GM10847 (cell line): ENCODE measurements around the gene COL4A6.

Source experiments
- POLR2A ChIP-seq: IDR thresholded peaks from 2 replicates; pipeline ENCODE4 v1.6.1; 2011; ENCODE audit not compliant: insufficient read length; ENCODE audit errors: extremely low read depth

The COL4A6 gene

DNA sequence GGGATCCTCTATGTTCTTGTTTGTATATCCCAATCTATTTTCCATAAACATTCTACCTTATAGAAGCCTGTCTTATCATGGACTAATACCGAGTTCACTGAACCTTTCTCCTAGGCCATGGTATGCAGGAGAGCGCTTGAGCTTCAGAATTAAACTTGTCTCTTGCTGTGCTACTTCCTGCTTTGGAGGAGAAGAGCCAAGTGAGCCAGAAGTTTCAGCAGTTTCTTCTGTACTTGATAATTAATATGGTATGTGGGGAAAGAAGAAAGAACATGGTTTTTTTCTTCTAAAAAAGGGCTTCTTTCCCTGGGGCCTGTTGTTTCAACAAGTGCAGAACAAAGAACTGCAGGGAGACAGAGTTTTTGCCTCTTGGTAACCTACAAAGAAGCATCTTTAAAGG, 173.8 kb downstream of the COL4A6 start:
- no peak for TF ChIP-seq POLR2A

DNA sequence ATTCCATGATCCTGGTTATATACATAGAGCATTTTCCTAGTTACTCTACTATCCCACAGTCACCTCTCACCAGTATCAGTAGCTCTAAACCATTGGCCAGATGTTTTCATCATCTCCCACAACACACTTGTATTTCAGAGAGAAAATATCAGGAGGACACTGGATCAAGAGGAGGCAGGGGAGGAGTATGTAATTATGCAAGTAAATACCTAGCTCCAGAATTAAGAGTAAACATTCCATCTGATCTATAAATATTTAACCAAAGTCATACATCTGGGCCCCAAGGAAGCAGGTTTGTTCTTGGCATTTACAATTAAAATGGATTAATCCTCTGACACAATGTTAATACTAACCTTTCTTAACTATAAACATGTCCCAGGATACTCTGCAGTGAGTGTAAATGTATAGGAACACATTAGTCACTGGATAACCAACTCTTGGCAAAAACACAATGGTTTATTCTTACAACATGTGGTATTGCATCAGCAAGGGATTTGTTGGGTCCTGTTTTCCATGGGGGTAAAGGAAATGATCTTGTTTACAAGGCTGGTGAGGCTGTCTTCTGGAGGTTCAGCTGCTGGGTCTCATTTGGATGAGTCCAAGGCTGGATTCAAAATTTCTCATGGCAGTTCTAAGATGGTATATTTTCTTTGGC, 176.5 kb downstream of the COL4A6 start:
- TF ChIP-seq POLR2A, result no peak

- no peak for TF ChIP-seq POLR2A
Observed at GRCh38 chrX:108257556-108257955, 180.7 kb downstream of the COL4A6 start.

DNA sequence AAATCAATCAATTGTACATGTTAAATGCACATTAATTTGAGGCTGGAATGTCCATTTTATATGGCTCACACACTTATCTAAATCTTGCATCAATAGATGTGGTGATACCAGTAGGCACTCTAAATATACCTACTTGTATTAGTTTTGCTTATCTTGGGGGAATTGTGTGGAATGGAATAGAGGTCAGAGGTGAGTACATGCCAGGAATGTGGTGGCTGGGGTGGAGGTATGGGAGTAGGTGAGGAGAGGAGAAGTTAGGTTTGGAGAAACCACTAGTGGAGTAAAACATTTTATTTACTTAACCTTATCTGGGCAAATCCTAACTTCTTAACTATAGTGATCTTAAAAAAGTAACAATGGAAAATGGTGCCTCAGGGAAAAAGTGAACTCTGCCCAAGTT, 183.6 kb downstream of the COL4A6 start:
- no peak for TF ChIP-seq POLR2A

GRCh38 chrX:108250654-108251579, 187.3 kb downstream of the COL4A6 start:
- TF ChIP-seq POLR2A, result no peak

GRCh38 chrX:108246304-108246954, 191.8 kb downstream of the COL4A6 start:
- no peak for TF ChIP-seq POLR2A

DNA sequence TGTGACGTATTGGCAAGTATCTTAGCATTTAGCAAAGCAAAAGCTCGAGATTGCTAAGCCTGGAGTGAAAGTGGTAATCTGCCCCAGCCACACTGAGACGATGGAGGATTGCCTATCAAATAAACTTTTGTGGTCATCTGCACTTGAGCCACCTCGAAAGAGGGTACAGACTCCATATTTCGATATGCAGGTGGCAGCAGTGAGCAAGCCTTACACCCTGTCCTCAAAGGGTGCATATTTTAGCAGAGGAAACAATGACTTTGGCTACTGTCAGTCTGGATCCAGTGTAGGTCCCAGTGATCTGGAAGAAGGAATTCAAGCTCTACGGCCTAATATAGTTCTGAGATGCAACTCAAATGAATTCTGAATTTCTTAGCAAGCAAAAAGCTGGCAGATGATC, 192.8 kb downstream of the COL4A6 start:
- no peak for TF ChIP-seq POLR2A

DNA sequence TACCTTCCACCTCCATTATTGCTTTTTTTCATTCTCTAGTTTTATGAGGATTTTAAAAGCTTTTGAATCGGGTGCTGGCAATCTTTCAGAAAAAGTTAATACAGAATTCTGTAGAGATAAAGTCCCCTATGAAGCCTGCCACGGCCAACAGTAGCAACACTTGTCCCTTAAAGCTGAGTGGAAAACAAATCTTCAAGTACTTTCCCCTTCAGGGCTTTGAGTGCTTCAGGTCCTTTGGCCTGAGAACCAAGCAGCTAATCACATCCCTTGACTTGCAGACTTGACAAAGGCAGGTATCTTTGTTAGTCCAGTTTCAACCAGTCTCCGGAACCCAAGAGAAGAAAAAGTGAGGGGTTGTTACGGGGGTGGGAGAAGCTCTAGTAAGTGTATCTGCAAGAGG, 202.2 kb downstream of the COL4A6 start:
- no peak for TF ChIP-seq POLR2A

DNA sequence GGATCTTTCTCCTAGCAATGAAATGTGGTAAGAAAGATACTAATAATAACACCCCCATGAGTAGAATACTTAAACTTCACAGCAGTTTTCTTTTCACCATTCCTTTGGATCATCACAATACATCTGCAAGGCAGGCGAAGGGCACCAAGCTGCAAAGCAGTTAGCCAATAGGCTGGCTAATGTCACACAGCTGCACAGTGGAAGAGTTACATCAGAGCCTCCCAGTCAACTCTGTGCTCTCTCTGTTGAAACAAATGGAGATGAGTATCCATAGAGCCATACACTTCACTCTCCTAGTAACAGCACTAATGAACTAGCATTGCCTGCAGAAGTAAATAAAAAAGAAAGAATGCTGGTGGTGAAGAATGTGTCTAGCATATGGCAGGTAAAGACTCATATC, 207.6 kb downstream of the COL4A6 start:
- no peak for TF ChIP-seq POLR2A

- TF ChIP-seq POLR2A, result no peak
Observed at GRCh38 chrX:108224727-108225621, 213.2 kb downstream of the COL4A6 start.

- TF ChIP-seq POLR2A, result no peak
Observed at GRCh38 chrX:108224218-108224617, 214.0 kb downstream of the COL4A6 start.

DNA sequence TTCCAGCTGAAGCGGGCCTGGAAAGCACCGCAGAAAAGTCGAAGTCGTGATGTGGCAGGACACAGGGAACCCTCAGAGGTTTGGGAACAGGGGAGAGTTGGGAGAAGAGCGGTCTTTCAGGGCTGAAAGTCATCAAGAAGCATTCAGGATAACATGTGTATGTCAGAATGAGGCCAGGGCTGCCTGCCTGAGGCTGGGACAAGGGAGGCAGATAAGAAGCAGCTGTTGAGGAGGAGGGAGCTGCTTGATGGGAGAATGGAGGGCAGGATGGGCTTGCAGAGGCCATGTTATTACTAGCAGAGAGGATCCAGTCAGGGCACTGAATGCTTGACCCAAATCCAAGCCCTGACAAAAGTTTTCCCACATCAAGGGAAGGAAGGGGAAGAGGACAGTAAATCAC, 214.6 kb downstream of the COL4A6 start:
- TF ChIP-seq POLR2A, result no peak

GRCh38 chrX:108221301-108221864, 216.8 kb downstream of the COL4A6 start:
- TF ChIP-seq POLR2A, result no peak

DNA sequence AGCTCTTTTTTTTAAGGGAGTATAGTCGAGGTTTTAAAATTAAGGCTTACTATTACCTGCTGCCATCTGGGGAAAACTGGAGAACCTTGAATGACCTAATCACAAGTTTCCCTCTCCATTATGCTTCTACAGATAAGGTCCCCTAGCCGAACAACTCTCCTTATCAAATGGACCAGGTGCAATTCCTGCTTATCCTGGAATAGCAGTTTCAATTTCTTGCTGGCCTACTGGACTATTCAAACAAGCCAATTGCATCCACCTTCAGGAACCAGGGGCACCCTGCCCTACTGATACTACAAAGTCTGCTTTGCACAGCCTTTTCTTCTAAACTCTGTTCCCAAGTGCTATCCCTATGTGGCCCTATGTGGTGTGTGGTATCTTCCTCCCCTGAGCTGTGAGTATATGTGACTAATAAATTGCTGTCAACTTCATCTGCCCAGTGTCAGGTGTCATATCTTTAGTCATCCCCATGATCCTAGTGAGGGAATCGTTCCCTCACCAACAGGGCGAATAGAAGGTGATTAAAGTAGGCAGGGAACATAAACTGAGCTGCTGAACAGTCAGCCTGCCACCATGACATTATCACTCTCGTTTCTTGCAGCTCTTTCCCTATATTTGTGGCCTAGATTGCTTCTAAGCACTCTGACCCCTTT, 218.1 kb downstream of the COL4A6 start:
- no peak for TF ChIP-seq POLR2A
